ENCODE results near the gene DNAJB8. TPM values are rescaled to one million over a fixed set of nuclear protein-coding genes. Genes with fewer than 3 reads are reported as not detected.

DNAJB8 gene
- total RNA-seq, 2 experiments from 2014 or later: not detected

DNA sequence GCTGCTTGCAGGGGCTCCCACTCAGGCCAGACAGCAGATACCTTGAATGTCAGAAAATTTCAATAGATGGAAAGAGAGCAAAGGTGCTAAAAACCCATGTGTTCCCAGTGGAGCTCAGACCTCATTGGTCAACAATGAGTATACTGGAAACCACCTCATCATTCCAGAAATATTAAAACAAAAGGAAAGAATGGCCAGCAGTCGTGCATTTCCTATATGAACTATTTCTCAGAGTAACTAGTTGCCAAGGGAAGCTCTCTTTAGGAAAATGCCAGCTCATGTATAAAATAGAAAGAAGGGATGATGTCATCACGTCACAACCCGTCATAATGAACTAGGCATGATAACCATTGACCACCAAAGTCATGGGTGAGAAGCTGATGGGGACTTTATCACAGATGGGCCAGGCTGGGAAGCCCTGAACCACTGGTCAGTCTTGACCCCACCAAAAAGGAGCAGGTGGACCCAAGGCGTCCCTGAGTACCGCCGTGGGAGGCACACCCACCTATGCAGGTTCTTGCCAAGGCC is 17.5 kb downstream of the DNAJB8 start:
- H3K4me3 ChIP-seq (ENCODE audit: low read length): no peak overlapping the region
- DNase-seq (no peak), ATAC-seq (ENCODE audit: poor library complexity) (no peak)
- intact Hi-C loops (cut with DNase I, micrococcal nuclease): no loop called here
- peaks cover 6% of the 10 kb centered on the region for H3K36me3 Mint-ChIP-seq (ENCODE audit: low read depth)
- POLR2A ChIA-PET: no interaction called here
- H3K9me3 ChIP-seq (ENCODE audit: control insufficient read depth in 1 of 2, insufficient read depth in 1 of 2, low read length in 2 of 2): peaks cover 0 to 30% of the 10 kb centered on the region in 2 experiments
- peaks cover 23% of the 10 kb centered on the region for H3K4me1 ChIP-seq (ENCODE audit: insufficient read depth, low read length)
- peaks cover 44% of the 10 kb centered on the region for H3K4me1 Mint-ChIP-seq (ENCODE audit: low read depth)
- no peaks in the 10 kb centered on the region for H3K27me3 ChIP-seq (ENCODE audit: control insufficient read depth in 1 of 2, insufficient read depth in 2 of 2, low read length in 2 of 2)
- H3K27me3 Mint-ChIP-seq: peaks cover 7% of the 10 kb centered on the region
- peak overlapping the region; percentile 83 for H3K27ac Mint-ChIP-seq
- TF ChIP-seq, protein P1, sequence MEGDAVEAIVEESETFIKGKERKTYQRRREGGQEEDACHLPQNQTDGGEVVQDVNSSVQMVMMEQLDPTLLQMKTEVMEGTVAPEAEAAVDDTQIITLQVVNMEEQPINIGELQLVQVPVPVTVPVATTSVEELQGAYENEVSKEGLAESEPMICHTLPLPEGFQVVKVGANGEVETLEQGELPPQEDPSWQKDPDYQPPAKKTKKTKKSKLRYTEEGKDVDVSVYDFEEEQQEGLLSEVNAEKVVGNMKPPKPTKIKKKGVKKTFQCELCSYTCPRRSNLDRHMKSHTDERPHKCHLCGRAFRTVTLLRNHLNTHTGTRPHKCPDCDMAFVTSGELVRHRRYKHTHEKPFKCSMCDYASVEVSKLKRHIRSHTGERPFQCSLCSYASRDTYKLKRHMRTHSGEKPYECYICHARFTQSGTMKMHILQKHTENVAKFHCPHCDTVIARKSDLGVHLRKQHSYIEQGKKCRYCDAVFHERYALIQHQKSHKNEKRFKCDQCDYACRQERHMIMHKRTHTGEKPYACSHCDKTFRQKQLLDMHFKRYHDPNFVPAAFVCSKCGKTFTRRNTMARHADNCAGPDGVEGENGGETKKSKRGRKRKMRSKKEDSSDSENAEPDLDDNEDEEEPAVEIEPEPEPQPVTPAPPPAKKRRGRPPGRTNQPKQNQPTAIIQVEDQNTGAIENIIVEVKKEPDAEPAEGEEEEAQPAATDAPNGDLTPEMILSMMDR (IDR thresholded peaks at IDR 0.05): no peak
- H3K9me3 Mint-ChIP-seq: peaks cover 18% of the 10 kb centered on the region
- peak overlapping the region in 1 of 2 donors; percentile 33 for H3K27ac ChIP-seq (ENCODE audit: low read depth in 1 of 2, low read length in 2 of 2)
- CTCF ChIA-PET: no interaction called here
- no peaks in the 10 kb centered on the region for H3K36me3 ChIP-seq (ENCODE audit: insufficient read depth, low read length)
- no peak overlapping the region for H3K4me3 Mint-ChIP-seq

GRCh38 chr3:128448491-128448890 is 18.2 kb downstream of the DNAJB8 start:
- peaks cover 0 to 30% of the 10 kb centered on the region in 2 experiments for H3K9me3 ChIP-seq (ENCODE audit: control insufficient read depth in 1 of 2, insufficient read depth in 1 of 2, low read length in 2 of 2)
- peaks cover 3% of the 10 kb centered on the region for H3K27me3 Mint-ChIP-seq
- H3K4me3 Mint-ChIP-seq: peak overlapping the region; percentile 54
- ChIA-PET CTCF (no interaction called here), POLR2A (no interaction called here)
- peaks cover 6% of the 10 kb centered on the region for H3K36me3 Mint-ChIP-seq (ENCODE audit: low read depth)
- H3K36me3 ChIP-seq (ENCODE audit: insufficient read depth, low read length): no peaks in the 10 kb centered on the region
- peak overlapping the region; percentile 83 for H3K27ac Mint-ChIP-seq
- peaks cover 23% of the 10 kb centered on the region for H3K4me1 ChIP-seq (ENCODE audit: insufficient read depth, low read length)
- intact Hi-C loops (cut with DNase I, micrococcal nuclease): no loop called here
- peaks cover 18% of the 10 kb centered on the region for H3K9me3 Mint-ChIP-seq
- DNase-seq (peak in 6 of 14 experiments; percentile 17 to 70 (median 43)), ATAC-seq (ENCODE audit: poor library complexity) (peak; percentile 87)
- peak overlapping the region in 1 of 2 donors; percentile 33 for H3K27ac ChIP-seq (ENCODE audit: low read depth in 1 of 2, low read length in 2 of 2)
- H3K4me3 ChIP-seq (ENCODE audit: low read length): no peak overlapping the region
- peaks cover 44% of the 10 kb centered on the region for H3K4me1 Mint-ChIP-seq (ENCODE audit: low read depth)
- TF ChIP-seq, protein P1 (IDR thresholded peaks at IDR 0.05): no peak
- no peaks in the 10 kb centered on the region for H3K27me3 ChIP-seq (ENCODE audit: control insufficient read depth in 1 of 2, insufficient read depth in 2 of 2, low read length in 2 of 2)

DNA sequence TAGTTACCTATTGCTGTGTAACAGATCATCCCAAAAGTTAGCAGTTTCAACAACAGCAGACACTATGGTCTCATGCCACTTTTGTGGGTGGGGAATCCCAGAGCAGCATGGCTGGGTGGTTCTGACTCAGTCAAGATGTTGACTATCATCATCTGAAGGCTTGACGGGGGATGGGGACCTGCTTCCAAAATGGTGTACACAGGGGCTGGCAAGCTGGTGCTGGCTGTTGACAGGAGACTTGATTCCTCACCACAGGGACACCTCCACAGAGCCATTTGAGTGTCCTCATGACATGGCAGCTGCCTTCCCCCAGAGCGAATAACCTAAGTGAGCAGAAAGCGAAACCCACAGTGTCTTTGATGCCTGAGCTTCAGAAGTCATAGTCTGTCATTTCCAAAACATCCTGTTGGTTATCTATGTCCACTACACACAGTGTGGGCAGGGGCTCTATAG is 19.1 kb downstream of the DNAJB8 start:
- no peaks in the 10 kb centered on the region for H3K27me3 Mint-ChIP-seq
- intact Hi-C loops (cut with DNase I, micrococcal nuclease): no loop called here
- DNase-seq (peak in 4 of 14 experiments; percentile 16 to 30 (median 23)), ATAC-seq (ENCODE audit: poor library complexity) (no peak)
- no peak overlapping the region for H3K27ac ChIP-seq (ENCODE audit: low read depth in 1 of 2, low read length in 2 of 2)
- H3K4me3 ChIP-seq (ENCODE audit: low read length): no peak overlapping the region
- H3K4me1 Mint-ChIP-seq (ENCODE audit: low read depth): peaks cover 44% of the 10 kb centered on the region
- peak overlapping the region; percentile 19 for H3K27ac Mint-ChIP-seq
- peaks cover 0 to 30% of the 10 kb centered on the region in 2 experiments for H3K9me3 ChIP-seq (ENCODE audit: control insufficient read depth in 1 of 2, insufficient read depth in 1 of 2, low read length in 2 of 2)
- ChIA-PET CTCF (no interaction called here), POLR2A (no interaction called here)
- H3K4me3 Mint-ChIP-seq: no peak overlapping the region
- H3K36me3 Mint-ChIP-seq (ENCODE audit: low read depth): peaks cover 6% of the 10 kb centered on the region
- TF ChIP-seq, protein P1 (IDR thresholded peaks at IDR 0.05): no peak
- peaks cover 21% of the 10 kb centered on the region for H3K4me1 ChIP-seq (ENCODE audit: insufficient read depth, low read length)
- no peaks in the 10 kb centered on the region for H3K27me3 ChIP-seq (ENCODE audit: control insufficient read depth in 1 of 2, insufficient read depth in 2 of 2, low read length in 2 of 2)
- no peaks in the 10 kb centered on the region for H3K36me3 ChIP-seq (ENCODE audit: insufficient read depth, low read length)
- H3K9me3 Mint-ChIP-seq: peaks cover 18% of the 10 kb centered on the region
